ENCODE data around the gene CCN2. TPM values are rescaled to one million over a fixed set of nuclear protein-coding genes. Genes with fewer than 3 reads are reported as not detected.

The CCN2 gene
- total RNA-seq, 2 donors from 2014 or later = 28.6 to 29.4 TPM

- no peaks in the 10 kb centered on the region for H3K9me3 Mint-ChIP-seq
- H3K4me1 Mint-ChIP-seq = peaks cover 14% of the 10 kb centered on the region
- no peaks in the 10 kb centered on the region for H3K27me3 Mint-ChIP-seq (ENCODE audit: insufficient read depth)
- Histone ChIP-seq H3K9ac (ENCODE audit: extremely low read depth, low read length, poor library complexity, severe bottlenecking) (no peak overlapping the region), H3K36me3 (ENCODE audit: control insufficient read depth, insufficient read depth, low read length) (no peaks in the 10 kb centered on the region), H3K27ac (ENCODE audit: low read depth, low read length) (no peak overlapping the region), H3K27me3 (ENCODE audit: control insufficient read depth, insufficient read depth, low read length, poor library complexity, severe bottlenecking) (no peaks in the 10 kb centered on the region), H3K4me3 (ENCODE audit: low read length) (no peak overlapping the region), H3K4me1 (ENCODE audit: control insufficient read depth, insufficient read depth, low read length) (peaks cover 5% of the 10 kb centered on the region), H3K9me3 (ENCODE audit: control insufficient read depth, low read length) (no peaks in the 10 kb centered on the region)
- H3K27ac Mint-ChIP-seq = no peak overlapping the region
- no peak overlapping the region for H3K4me3 Mint-ChIP-seq
- no peak for TF ChIP-seq CTCF (conservative IDR thresholded peaks at IDR 0.05)
- DNase-seq = no peak
- no peaks in the 10 kb centered on the region for H3K36me3 Mint-ChIP-seq (ENCODE audit: low read depth)
These were observed 11.9 kb upstream of the CCN2 start for GRCh38 chr6:131963063-131963462.

GRCh38 chr6:131960371-131961133 is 9.4 kb upstream of the CCN2 start:
- Mint-ChIP-seq H3K4me3 (no peak overlapping the region), H3K27me3 (ENCODE audit: insufficient read depth) (no peaks in the 10 kb centered on the region), H3K9me3 (no peaks in the 10 kb centered on the region), H3K36me3 (ENCODE audit: low read depth) (no peaks in the 10 kb centered on the region), H3K4me1 (peaks cover 29% of the 10 kb centered on the region), H3K27ac (no peak overlapping the region)
- TF ChIP-seq CTCF (conservative IDR thresholded peaks at IDR 0.05) = peak; percentile 45
- WGBS, 2 experiments (ENCODE audit: insufficient coverage in 1 of 2, insufficient read length in 1 of 2) = 83 to 96% methylated on average over 5 of the region's 6 CpGs
- DNase-seq = no peak
- H3K36me3 ChIP-seq (ENCODE audit: control insufficient read depth, insufficient read depth, low read length) = no peaks in the 10 kb centered on the region
- no peak overlapping the region for H3K9ac ChIP-seq (ENCODE audit: extremely low read depth, low read length, poor library complexity, severe bottlenecking)
- no peak overlapping the region for H3K27ac ChIP-seq (ENCODE audit: low read depth, low read length)
- H3K27me3 ChIP-seq (ENCODE audit: control insufficient read depth, insufficient read depth, low read length, poor library complexity, severe bottlenecking) = no peaks in the 10 kb centered on the region
- peaks cover 5% of the 10 kb centered on the region for H3K4me1 ChIP-seq (ENCODE audit: control insufficient read depth, insufficient read depth, low read length)
- no peaks in the 10 kb centered on the region for H3K9me3 ChIP-seq (ENCODE audit: control insufficient read depth, low read length)
- no peak overlapping the region for H3K4me3 ChIP-seq (ENCODE audit: low read length)

GRCh38 chr6:131958542-131959470 is 7.6 kb upstream of the CCN2 start:
- 90 to 94% methylated on average over 7 to 11 of the region's 11 CpGs for WGBS, 2 experiments (ENCODE audit: insufficient coverage in 1 of 2, insufficient read length in 1 of 2)
- Histone ChIP-seq H3K4me3 (ENCODE audit: low read length) (no peak overlapping the region), H3K9me3 (ENCODE audit: control insufficient read depth, low read length) (no peaks in the 10 kb centered on the region), H3K9ac (ENCODE audit: extremely low read depth, low read length, poor library complexity, severe bottlenecking) (no peak overlapping the region), H3K27me3 (ENCODE audit: control insufficient read depth, insufficient read depth, low read length, poor library complexity, severe bottlenecking) (no peaks in the 10 kb centered on the region), H3K4me1 (ENCODE audit: control insufficient read depth, insufficient read depth, low read length) (peaks cover 5% of the 10 kb centered on the region), H3K27ac (ENCODE audit: low read depth, low read length) (no peak overlapping the region), H3K36me3 (ENCODE audit: control insufficient read depth, insufficient read depth, low read length) (no peaks in the 10 kb centered on the region)
- DNase-seq = no peak
- Mint-ChIP-seq H3K4me1 (peaks cover 43% of the 10 kb centered on the region), H3K4me3 (no peak overlapping the region), H3K9me3 (no peaks in the 10 kb centered on the region), H3K36me3 (ENCODE audit: low read depth) (no peaks in the 10 kb centered on the region), H3K27me3 (ENCODE audit: insufficient read depth) (no peaks in the 10 kb centered on the region), H3K27ac (no peak overlapping the region)
- no peak for TF ChIP-seq CTCF (conservative IDR thresholded peaks at IDR 0.05)

Data from endodermal cell (in vitro differentiated cells).